ENCODE results near the gene ZNF565.
"Not testable (repeated sequence)": the region's sequence is repeated elsewhere in the genome, so short reads cannot be mapped to it uniquely, and the experiment has no call there.

The ZNF565 gene
- 6.5 to 15.4 (median 11.6) reads per million in 4 experiments for total RNA-seq

DNA sequence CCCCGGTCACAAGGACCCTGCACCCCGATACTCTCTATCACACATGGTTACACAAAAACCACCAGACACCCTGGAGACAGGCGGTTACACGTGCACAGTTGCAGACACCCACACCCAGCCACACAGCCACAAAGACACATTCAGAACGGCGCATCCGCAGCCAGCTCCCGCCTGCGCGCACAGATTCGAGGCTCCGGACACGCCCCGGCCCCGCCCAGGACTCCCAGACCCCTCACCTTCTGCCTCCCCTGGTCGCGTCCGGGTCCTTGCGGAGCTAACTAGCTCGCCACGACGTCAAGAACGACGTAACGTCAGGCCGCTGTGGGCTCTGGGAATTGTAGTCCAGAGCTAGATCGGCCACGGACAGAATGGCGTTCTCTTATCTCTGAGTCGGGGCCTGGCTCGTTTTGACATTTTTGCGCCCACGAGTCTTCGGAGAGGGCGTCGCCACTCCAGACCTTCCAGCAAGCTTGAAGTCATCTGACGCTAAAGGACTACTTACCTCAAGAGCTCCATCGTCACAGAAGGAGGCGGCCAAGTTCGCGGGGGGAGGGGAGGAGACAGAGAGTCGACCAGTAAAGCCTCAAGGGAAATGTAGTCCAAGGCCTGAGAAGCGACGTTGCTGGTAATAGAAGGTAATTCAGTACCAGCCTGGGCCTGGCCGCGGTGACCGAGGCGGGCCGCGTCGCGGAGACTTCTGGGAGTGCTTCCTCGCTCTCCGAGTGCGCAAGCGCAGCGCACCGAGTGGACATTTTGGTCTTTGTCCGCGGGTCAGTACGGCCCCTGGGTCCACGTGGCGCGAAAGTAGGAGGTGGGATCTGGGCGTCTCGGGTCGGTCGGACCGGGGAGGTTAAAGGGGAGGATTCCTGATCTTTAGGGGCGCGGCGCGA, at the start of gene ZNF565, which contains the start of gene ZNF146:
ZNF565 (minus strand) TSS at position 280 of the 890 bp plus-strand sequence. CDS start 12,680 bp downstream, outside the sequence.
ZNF146 (plus strand) TSS at position 721 of the 890 bp plus-strand sequence. CDS start 21,335 bp downstream, outside the sequence.
- DNase-seq = peak; percentile 92

DNA sequence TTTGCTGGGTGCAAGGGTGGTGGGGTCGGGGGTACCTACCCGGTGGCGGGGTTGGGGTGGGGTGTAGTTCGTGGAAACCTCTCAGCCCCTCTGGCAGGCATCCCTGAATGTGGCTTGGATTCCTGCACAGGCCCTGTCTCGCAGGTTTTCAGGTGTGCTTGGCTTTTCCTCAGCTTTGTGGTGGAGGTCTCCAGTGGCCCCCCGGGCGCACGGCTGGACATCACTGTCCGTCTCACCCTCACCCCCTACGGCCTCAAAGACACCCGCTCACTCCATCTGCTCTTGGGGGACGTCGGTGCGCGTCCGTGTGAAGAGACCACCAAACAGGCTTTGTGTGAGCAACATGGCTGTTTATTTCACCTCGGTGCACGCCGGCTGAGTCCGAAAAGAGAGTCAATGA, 44.7 kb upstream of the ZNF565 start:
- no peak for DNase-seq

DNA sequence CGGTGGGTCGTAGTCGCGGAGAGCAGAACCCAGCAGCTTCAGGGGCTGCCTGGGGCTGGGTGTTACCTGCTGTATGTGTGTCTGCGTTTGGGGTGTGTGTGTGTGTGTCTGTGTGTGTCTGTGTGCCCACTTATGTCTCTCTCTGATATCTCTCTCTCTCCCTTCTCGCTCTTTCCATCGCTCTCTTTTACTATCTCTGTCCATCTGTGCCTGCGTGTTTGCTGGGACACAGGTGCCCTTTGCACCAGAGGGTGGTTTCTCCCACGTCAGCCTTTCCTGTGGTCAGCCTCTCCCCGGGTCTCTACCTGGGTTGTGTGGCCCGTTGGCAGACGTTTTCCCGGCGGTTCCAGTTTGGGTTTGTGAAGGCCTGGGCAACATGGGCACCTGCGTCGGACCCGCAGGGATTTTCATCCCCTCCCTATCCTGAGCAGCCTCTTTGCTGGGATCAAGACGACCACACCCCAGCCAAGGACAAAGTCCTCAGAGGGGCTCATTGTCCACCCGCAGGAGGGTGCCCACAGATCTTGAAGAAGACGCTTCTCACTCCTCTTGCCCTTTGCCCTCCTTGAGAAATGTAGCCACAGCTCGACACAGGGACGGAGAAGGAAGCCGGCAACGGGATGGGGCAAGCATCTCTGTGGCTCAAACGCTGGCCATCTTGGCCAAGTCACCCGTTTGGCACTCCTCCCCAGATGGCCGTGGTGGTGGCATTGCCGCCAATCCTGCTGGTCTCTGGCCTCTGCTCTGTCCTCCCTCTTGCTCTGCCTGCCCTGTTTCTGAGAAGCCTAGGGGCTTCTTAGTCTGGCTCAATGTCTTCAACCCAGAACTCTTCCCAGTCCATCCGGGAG, 43.8 kb upstream of the ZNF565 start:
- no peak for DNase-seq

DNA sequence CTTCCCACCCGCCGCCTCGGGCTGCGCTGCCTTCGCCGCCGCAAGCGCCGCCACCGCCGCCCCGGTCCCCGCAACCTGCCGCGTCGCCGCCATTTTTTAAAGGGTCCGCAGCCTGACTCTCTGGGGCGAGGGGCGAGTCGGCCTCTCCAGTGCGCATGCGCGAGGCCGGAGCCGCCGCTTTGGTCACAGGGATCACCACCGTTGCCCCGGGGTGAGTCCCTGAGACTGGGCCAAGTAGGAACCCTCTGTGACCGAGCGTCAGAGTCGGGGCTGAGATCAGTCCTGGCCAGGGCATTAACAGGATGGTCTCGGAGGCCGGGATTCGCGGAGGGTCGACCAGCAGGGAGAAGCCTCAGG, 43.0 kb upstream of the ZNF565 start:
- no peak for DNase-seq

DNA sequence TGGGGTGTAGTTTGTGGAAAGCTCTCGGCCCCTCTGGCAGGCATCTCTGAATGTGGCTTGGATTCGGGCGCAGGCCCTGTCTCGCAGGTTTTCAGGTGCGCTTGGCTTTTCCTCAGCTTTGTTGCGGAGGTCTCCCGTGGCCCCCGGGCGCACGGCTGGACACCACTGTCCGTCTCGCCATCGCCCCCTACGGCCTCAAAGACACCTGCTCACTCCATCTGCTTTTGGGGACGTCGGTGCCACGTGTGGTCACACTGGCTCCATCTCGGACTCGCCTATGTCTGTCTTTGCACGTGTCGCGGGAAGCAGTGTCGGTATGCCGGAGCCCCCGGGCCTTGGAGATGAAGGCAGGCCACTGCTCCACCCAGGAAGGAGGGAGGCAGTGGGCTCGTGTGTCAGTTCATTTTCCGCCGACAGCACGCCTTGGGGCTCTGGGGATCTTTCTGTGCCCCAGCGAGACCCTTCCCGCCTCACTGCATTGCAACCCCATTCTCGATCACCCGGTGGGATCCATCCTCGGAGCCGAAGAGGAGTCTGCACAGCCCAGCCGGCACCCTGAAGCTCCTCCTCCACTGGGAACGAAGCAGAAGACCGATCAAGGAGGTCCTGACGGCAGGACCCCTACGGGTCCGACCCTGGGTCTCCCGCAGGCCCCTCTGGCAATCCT, 42.5 kb upstream of the ZNF565 start:
- DNase-seq = no peak

DNA sequence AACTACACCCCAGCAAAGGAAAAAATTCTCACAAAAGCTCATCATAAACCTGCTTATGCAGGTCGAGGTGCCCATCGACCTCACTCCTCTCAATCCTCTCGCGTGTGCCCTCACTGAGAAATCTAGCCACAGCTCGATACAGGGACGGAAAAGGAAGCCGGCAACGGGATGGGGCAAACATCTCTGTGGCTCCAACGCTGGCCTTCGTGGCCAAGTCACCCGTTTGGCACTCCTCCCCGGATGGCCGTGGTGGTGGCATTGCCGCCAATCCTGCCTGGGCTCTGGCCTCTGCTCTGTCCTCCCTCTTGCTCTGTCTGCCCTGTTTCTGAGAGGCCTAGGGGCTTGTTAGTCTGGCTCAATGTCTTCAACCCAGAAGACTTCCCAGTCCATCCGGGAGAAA, 41.6 kb upstream of the ZNF565 start:
- DNase-seq = no peak

DNA sequence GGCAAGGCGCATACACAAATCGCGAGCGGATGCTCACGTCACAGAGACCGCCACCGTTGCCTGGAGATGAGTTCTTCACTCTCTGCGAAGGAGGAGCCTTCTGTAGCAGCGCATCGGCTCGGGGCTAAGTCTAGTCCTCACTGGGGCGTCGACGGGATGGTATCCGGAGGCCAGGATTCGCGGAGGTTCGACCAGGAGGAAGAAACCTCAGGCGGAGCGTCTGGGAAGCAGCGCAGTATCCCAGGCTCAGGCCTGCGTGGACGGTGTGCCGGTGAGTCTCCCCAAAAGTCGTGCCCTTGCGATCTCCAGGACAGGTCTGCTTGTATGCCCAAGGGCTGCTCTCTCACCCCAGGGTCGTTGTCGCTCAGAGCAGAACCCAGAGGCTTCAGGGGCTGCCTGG, 40.9 kb upstream of the ZNF565 start:
- DNase-seq = no peak

DNA sequence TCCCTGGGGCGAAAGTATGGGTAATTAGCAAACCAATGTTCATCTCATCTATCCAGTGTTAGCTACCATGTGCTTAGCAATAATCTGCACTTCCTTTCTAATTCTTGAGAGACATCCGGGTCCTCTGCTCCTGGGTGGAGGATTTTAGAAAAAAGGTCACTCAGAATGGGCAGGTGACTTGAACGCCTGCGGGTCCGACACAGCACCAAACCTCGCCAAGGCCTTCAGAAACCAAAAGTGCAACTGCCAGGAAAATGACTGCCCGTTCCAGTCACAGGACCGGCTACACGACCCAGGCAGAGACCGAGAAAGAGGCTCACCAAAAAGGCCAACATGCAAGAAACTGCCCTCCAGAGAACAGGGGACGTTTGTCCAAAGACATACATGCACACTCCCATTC, 40.4 kb upstream of the ZNF565 start:
- no peak for DNase-seq

DNA sequence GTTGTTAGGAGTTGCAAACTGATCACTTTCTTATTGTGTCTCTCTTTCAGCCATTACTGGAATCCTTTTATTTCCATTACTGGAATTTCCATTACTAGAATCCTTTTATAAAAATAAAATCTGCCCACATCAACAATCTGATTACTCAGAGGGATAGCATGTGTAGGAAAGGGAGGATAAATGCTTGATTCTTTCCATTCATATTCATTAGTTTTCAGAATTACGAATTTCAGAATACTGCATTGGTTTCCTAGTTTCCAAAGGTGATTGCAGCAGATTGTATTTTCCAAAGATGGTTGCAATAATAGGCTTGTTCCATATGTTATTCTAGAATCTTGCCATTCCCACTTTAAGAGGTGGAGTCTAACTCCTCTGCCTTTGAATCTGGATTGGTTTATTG, 37.6 kb upstream of the ZNF565 start:
- DNase-seq = no peak

DNA sequence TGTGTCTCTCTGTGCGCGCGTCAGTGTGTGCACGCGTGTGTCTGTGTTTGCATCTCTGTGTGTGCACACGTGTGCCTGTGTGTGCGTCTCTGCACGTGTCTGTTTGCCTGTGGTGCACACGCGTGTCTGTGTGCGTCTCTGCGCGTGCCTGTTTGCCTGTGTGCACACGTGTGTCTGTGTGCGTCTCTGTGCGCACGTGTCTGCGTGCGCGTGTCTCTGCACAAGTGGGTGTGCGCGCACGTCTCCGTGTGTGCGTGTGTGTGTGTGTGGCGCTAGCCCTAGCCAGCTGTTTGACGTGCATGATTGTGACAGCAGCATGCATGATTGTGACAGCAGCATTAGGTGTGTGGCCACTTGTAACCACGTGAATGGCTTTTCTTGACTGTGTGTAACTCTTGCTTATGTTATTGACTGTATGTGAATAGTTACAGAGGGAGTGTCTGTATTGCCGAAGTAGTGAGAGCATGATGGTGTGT, 31.6 kb upstream of the ZNF565 start:
- no peak for DNase-seq

DNA sequence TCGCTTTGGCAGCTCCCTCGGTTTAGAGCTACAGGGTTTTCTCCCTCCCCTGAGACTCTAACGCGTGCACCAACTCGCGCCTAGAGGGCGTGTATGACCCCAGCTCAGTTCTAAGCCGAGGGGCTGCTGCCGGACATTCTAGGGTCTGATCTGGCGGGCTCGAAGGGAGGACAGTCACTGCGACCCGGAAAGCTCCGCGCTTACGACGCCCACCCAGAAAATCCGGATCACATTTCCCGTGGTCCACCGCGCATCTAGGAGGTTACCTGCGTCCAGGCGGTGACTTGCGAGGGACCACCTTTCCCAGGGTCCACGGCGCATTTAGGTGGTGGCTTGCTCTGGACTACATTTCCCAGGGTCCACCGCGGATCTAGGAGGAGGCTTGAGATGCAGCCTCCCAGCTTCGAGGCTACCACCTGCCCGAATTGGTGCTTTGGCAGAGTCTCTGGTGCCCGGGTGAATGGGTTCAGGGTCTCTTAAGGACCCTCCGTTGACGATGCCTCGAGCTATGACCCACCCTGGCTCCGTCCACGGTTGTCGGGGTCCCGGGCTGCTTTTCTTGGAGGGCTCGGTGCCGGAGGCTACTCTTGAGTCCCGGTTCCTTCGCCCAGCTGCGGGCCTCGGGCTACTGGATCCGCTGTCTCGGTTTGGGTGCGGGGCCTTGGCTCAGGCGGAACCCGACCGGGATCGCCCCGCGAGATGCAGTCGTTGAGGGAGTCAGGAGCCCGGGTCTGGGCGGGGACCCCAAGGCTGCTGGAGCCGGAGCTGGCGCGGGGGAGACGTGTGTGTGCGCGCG, 30.9 kb upstream of the ZNF565 start:
- DNase-seq = no peak

DNA sequence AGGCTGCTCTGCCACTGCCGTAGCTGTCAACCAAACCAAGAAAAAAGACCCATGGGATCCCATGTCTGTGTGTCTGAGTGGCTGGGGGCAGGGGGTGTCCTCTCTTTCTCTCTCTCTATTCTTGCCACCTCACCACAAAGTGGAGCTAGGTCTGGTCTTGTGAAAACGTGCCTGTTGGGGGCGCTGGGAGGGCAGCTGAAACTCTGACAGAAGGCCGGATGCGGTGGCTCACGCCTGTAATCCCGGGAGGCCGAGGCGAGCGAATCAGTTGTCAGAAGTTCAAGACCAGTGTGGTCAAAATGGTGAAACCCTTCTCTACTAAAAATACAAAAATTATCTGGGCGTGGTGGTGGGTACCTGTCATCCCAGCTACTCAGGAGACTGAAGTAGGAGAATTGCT, 29.6 kb upstream of the ZNF565 start:
- DNase-seq = no peak

DNA sequence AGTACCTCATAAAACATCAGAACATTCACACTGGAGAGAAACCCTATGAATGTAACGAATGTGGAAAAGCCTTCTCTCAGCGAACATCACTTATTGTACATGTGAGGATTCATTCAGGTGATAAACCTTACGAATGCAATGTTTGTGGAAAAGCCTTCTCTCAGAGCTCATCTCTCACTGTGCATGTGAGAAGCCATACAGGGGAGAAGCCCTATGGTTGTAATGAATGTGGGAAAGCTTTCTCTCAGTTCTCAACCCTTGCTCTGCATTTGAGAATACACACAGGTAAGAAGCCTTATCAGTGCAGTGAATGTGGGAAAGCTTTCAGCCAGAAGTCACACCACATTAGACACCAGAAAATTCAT, 22.5 kb upstream of the ZNF565 start:
- DNase-seq = no peak

DNA sequence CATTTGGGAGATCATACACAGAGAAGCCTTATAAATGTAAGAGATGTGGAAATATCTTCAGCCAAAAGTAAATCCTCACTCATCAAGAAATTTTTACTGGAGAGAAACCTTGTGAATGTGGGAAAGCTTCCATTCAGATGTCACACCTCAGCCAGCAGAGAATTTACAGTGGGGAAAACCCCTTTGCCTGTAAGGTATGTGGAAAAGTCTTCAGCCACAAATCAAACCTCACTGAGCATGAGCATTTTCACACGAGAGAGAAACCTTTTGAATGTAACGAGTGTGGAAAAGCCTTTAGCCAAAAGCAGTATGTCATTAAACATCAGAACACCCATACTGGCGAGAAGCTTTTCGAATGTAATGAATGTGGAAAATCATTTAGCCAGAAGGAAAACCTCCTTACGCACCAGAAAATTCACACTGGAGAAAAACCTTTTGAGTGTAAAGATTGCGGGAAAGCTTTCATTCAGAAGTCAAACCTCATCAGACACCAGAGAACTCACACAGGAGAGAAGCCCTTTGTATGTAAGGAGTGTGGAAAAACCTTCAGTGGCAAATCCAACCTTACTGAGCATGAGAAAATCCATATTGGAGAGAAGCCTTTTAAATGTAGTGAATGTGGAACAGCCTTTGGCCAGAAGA, 22.0 kb upstream of the ZNF565 start:
- no peak for DNase-seq

DNA sequence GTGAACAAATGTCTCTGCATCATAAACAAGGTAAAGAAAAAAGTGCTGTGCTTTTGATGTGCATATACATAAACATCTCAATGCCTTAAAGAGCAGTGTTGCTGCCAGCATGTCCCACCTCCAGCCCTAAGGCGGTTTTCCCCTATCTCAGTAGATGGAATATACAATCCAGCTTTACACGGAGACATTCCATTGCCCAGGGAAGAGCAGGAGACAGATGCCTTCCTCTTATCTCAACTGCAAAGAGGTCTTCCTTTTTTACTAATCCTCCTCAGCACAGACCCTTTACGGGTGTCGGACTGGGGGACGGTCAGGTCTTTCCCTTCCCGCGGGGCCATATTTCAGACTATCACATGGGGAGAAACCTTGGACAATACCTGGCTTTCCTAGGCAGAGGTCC, 19.2 kb upstream of the ZNF565 start:
- DNase-seq = not testable (repeated sequence)

DNA sequence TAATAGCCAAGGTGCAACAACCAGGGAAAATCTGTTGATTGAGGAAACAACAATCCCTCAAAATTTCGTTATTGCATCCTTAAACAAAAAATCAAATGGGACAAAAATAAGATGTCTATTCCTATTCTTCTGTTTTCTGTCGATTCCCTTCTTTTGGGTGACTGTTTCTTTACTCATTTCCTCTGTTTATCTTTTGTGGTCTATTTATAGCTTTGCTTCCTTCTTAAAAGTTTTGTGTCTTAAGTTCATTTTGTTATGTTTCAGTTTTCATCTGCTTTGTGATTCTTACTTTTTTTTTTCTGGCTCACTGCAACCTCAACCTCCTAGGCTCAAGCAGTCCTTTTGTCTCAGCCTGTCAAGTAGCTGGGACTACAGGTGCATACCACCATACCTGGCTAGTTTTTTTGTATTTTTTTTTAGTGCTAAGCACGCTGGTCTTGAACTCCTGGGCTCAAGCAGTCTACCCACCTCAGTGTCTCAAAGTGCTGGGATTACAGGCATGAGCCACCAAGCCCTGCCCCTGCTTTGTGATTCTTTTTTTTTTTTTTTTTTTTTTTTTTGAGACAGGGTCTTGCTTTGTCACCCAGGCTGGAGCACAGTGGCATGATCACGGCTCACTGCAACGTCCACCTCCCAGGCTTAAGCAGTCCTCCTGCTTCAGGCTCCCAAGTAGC, 10.9 kb upstream of the ZNF565 start:
- no peak for DNase-seq

DNA sequence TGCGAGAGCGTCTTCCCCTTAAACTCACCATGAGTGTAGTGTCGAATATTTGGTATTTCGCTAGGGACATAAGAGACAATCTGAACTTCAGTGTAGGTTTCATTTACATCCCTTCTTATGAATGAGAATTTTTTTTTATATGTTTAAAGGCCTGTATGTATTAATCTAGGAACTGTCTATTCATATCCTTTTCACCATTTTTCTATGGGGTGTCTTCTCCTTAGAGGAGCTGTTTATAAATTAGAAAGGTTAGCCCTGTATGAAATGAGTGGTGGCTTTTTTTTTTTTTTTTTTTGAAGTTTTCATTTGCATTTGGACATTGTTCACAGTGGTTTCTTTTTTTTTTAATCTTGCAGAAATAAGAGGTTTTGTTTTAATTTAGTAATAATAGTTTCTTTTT, 8.0 kb upstream of the ZNF565 start:
- no peak for DNase-seq

DNA sequence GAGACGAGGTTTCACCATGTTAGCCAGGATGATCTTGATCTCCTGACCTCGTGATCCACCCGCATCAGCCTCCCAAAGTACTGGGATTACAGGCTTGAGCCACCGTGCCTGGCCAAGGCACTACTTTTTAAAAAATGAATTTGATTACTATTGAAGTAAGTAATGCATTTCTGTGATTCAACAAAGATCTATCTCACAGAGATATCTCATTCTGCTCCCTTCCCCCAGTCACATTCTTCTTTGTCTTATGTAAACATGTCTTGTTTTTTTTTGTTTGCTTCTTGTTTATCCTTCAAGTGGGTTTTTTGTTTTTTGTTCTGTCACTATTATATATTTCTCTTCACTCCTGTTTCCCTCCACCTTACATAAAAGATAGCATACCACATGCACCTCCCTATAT, 7.0 kb upstream of the ZNF565 start:
- no peak for DNase-seq

DNA sequence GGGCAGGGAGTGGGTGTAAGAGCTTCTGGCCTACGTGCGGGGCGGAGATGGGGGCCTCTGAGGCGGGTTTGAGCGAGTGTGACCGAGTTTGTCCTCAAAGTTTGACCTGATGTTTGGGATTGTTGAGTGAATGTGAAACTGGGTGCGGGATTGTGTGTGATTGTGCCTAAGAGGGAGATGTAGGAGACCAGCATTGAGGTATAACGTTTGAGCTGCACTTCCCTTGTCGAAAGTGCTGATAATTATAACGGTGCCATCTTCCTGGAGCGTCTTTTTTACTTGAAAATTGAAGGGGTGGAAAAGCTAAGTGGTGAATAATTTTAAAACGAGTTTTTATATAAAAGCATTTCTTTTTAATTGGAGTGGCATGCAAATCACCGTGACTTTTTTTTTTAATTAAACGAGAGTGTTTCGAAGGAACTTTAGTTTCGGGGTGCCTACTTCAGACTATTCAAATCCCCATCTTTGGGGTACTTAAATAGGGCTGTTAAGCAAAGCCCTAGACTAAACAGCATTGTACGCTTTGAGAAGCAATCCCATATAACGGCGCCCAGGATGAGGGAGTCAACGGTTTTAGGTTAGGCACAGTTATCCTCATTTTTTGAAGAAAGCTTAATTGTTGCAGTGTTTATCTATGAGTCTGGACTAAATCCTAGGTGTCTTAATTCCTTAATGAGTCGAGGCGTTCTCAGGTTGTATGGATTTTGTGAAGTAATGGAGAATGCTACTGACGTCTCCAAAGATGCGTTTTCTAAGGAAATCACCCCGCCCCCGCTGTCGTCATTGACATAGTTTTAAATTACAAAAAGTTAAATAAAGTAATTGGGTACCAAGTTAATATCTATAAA, 1.0 kb upstream of the ZNF565 start:
- no peak for DNase-seq

DNA sequence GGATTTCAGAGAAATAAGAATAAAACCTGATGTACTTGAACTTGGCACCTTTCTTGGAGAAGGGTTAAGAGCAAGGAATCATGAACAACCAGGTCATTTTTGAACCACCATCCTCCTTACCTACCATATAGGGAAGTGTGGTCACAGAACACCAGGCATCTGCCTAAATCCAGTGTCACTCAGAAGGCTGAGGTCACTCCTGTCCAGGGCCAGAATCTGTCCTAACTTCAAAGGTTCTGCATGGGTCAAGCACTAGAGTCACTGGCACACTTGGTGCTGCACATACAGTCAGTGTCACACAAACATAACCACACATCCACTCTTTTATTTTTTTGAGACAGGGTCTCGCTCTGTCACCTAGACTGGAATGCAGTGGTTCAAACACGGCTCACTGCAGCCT, 1.6 kb downstream of the ZNF565 start:
- DNase-seq = no peak

All from effector CD8-positive, alpha-beta T cell (primary cell).